ENCODE measurements around the gene STIM1.

The STIM1 gene

GRCh38 chr11:4084406-4085125, 229.1 kb downstream of the STIM1 start:
- intact Hi-C loops (cut with DNase I; ENCODE audit: low total_unique reads): no loop called here
- H3K4me3 ChIP-seq: no peak overlapping the region
- H3K9me3 ChIP-seq: no peaks in the 10 kb centered on the region
- DNase-seq: no peak
- H3K27me3 ChIP-seq: no peaks in the 10 kb centered on the region
- H3K4me1 ChIP-seq: no peaks in the 10 kb centered on the region
- H3K27ac ChIP-seq: no peak overlapping the region
- H3K36me3 ChIP-seq: peaks cover 24 to 75% (median 64%) of the 10 kb centered on the region in 3 donors
- TF ChIP-seq, protein P1, sequence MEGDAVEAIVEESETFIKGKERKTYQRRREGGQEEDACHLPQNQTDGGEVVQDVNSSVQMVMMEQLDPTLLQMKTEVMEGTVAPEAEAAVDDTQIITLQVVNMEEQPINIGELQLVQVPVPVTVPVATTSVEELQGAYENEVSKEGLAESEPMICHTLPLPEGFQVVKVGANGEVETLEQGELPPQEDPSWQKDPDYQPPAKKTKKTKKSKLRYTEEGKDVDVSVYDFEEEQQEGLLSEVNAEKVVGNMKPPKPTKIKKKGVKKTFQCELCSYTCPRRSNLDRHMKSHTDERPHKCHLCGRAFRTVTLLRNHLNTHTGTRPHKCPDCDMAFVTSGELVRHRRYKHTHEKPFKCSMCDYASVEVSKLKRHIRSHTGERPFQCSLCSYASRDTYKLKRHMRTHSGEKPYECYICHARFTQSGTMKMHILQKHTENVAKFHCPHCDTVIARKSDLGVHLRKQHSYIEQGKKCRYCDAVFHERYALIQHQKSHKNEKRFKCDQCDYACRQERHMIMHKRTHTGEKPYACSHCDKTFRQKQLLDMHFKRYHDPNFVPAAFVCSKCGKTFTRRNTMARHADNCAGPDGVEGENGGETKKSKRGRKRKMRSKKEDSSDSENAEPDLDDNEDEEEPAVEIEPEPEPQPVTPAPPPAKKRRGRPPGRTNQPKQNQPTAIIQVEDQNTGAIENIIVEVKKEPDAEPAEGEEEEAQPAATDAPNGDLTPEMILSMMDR (IDR thresholded peaks at IDR 0.05): no peak

- TF ChIP-seq, protein P1 (IDR thresholded peaks at IDR 0.05): no peak
- Histone ChIP-seq H3K4me3 (no peak overlapping the region), H3K27ac (no peak overlapping the region), H3K27me3 (no peaks in the 10 kb centered on the region), H3K4me1 (no peaks in the 10 kb centered on the region), H3K9me3 (no peaks in the 10 kb centered on the region), H3K36me3 (peaks cover 24 to 85% (median 72%) of the 10 kb centered on the region in 3 donors)
- intact Hi-C loops (cut with DNase I; ENCODE audit: low total_unique reads): no loop called here
- no peak for DNase-seq
Measured at GRCh38 chr11:4085575-4085974, 230.1 kb downstream of the STIM1 start.

DNA sequence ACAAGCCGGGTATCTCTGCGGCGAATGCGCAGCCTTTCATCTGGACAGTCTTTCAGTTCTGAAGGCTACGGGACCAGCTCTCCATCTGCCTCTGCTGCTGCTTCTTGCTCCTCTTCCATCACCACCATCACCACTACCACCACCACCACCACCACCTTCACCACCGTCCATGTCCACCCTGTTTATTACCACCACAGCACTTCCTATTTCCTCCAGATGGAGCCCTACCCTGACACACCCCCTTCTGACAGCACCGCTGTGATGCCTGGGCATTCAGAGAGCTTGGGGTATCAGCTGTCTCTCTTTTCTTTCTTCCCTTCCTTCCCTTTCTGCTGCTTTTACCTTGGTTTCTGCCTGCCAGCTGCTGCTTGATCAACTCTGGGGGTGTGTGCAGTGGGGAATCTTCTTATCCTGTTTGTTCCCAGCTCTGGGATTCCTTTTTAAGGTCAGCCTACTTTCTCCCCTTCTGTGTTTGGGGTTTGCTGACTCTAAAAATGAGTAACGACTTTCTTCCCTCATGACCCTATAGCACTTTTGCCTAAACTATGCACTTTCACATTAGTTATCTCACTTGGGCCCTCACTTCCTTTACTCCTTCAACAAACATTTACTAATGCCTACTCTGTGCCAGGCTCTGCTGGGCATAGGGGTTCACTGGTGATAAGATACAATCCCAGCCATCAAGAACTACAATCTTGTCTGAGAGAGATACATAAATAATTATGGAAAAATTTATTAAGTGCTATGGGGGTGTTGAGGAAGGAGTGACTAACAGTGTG, 231.3 kb downstream of the STIM1 start:
- intact Hi-C loops (cut with DNase I; ENCODE audit: low total_unique reads): no loop called here
- no peaks in the 10 kb centered on the region for H3K27me3 ChIP-seq
- H3K4me3 ChIP-seq: no peak overlapping the region
- TF ChIP-seq, protein P1 (IDR thresholded peaks at IDR 0.05): no peak
- no peak overlapping the region for H3K27ac ChIP-seq
- DNase-seq: no peak
- no peaks in the 10 kb centered on the region for H3K9me3 ChIP-seq
- H3K36me3 ChIP-seq: peaks cover 24 to 91% (median 70%) of the 10 kb centered on the region in 3 donors
- H3K4me1 ChIP-seq: no peaks in the 10 kb centered on the region

DNA sequence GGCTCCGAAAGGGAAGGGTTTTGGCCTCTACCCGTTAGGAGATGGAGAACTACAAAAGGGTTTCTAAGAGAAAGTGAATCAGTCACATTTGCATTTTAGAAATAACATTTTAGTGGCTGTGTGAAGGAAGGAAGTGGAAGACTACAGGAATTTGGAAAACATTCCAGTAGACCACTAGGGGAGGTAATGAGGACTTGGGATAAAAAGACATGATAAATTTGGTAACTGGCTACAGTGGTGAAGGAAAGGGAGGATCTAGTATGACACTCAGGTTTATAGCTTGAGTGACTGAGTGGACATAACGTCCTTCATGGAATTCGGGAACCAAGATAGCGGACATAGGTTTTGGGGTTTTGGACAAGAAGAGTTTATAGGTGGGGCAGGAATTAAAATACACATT, 232.1 kb downstream of the STIM1 start:
- Histone ChIP-seq H3K9me3 (no peaks in the 10 kb centered on the region), H3K27ac (no peak overlapping the region), H3K36me3 (peaks cover 18 to 90% (median 64%) of the 10 kb centered on the region in 3 donors), H3K4me1 (no peaks in the 10 kb centered on the region), H3K27me3 (no peaks in the 10 kb centered on the region), H3K4me3 (no peak overlapping the region)
- no peak for DNase-seq
- TF ChIP-seq, protein P1 (IDR thresholded peaks at IDR 0.05): no peak
- intact Hi-C loops (cut with DNase I; ENCODE audit: low total_unique reads): no loop called here

- no peak overlapping the region for H3K4me3 ChIP-seq
- no peak overlapping the region for H3K27ac ChIP-seq
- DNase-seq: no peak
- no peaks in the 10 kb centered on the region for H3K9me3 ChIP-seq
- H3K36me3 ChIP-seq: peaks cover 8 to 64% (median 40%) of the 10 kb centered on the region in 3 donors
- H3K4me1 ChIP-seq: peaks cover 0 to 7% (median 2%) of the 10 kb centered on the region in 4 donors
- no peaks in the 10 kb centered on the region for H3K27me3 ChIP-seq
- TF ChIP-seq, protein P1 (IDR thresholded peaks at IDR 0.05): no peak
- intact Hi-C loops (cut with DNase I; ENCODE audit: low total_unique reads): loop anchor here (5.0 kb wide), 1 partner anchor 248 kb away; the partner anchor contains the start of gene RHOG
Measured at GRCh38 chr11:4090258-4090657, 234.8 kb downstream of the STIM1 start.
